A673 (cell line): ENCODE results near the gene SLC3A2.

Source experiments
- CTCF ChIP-seq: fragments of 300-800, 200-600 bp; sonication (generic); conservative IDR thresholded peaks from 2 replicates; pipeline ENCODE4 v1.5.1; 2017; ENCODE audit warnings: low read depth, mild to moderate bottlenecking, antibody characterized with exemption, low read length, moderate library complexity, mixed read lengths
- EZH2 ChIP-seq: fragments of 200-600 bp; sonication (generic); IDR thresholded peaks from 2 replicates; pipeline ENCODE4 v1.6.1; 2017; ENCODE audit warnings: borderline replicate concordance, low read depth, mild to moderate bottlenecking, mixed read lengths, antibody characterized with exemption, low read length; ENCODE audit not compliant: poor library complexity, severe bottlenecking

- TF ChIP-seq CTCF = no peak
- TF ChIP-seq EZH2 = no peak
Observed at GRCh38 chr11:62917906-62918502, 37.3 kb downstream of the SLC3A2 start.
